GM21515 (cell line): ENCODE measurements around the gene PDIA4.
A peak's percentile ranks its signal among the peaks of the same experiment; 100 is the strongest.
"Not testable (repeated sequence)": the region's sequence is repeated elsewhere in the genome, so short reads cannot be mapped to it uniquely, and the experiment has no call there.

Source experiments
- ATAC-seq: cut with Tn5 transposase; IDR thresholded peaks from one replicate; pipeline ENCODE4 v1.9.1; 2021; ENCODE audit not compliant: unreplicated experiment

PDIA4 gene

DNA sequence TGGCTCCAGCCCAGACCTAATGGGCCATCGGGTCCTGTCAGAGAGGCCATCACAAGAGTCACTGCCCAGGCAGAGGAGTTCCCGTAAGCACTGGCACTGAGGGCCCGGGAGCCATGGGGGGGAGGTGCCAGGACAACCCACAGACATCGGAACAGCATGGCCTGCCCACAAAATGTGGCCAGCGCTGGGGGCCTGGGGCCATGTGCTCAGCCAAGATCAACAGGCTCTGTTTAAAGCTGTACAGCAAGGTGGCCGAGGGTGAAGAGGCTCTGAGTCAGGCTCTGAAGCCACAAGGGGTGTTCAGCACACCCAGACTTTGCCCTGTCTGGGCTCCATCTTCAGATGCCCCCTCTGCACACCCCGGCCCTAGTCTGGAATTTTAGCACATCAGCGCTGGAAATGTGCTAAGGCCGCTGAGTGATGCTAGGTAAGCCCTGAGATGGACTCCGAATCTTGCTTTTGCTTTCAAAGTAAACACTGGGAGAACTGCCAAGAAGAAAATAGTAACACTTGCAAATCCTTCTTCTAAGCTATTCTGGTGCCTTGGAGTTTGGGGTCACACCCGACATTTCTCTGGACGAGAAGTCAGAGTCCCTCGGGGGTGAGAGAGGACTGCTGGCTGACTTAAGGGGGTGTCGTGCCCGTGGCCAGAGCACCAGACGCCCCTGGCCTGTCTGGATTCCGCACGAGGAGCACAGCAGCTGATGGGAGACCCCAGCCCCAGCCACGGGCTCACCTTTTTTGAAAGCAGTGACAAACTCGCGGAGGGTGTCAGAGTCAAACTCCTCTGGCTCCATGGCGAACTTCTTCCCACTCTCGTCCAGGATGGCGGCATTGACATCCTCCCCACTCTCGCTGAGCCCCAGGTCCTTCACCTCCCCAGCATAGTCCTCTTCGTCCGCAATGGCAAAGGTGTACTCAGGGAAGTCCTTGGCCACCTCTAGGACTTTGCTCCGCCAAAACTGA is 23.6 kb downstream of the PDIA4 start:
- ATAC-seq: no peak

- no peak for ATAC-seq
Observed at GRCh38 chr7:149003560-149004305, 24.6 kb downstream of the PDIA4 start.

- no peak for ATAC-seq
Observed at GRCh38 chr7:149003018-149003417, 25.3 kb downstream of the PDIA4 start.

- no peak for ATAC-seq
Observed at GRCh38 chr7:149002604-149003003, 25.7 kb downstream of the PDIA4 start.

- no peak for ATAC-seq
Observed at GRCh38 chr7:149001427-149002068, 26.8 kb downstream of the PDIA4 start.

GRCh38 chr7:149000961-149001360 is 27.3 kb downstream of the PDIA4 start:
- ATAC-seq: no peak

DNA sequence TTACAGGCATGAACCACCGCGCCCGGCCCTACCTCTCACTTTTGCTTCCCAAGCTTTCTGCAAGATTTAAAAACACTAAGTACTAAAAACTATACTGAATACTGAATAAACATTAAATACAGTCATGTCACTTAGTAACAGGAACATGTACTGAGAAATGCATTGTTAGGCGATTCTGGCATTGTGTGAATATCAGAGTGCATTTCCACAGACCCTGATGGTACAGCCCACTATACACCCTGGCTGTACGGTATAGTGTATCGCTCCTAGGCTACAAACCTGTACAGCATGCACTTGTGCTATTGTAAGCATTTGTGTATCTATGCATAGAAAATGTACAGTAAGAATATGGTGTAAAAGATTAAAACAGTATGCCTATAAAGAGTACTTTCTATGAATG is 29.1 kb downstream of the PDIA4 start:
- ATAC-seq: no peak

- no peak for ATAC-seq
Observed at GRCh38 chr7:148997497-148997896, 30.8 kb downstream of the PDIA4 start.

DNA sequence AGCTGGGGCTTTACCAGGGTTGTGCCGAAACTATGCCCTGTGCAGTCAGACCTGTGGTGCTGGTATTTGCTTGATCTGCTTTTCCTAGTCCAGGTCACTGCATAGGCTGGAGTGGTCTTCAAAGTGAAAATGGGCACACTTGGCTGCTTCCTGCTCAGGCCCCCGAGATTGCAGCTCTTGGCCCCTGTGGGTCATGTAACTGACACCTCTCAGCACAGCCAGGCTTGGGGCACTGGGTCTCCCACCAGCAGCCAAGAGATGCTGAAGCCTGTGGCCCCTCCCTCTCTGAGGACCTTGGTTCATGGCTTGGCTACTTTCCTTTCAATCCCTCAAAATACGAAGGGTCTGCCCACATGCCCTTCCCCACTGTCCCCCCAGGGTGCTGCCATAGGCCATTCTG is 33.7 kb downstream of the PDIA4 start:
- ATAC-seq: no peak

DNA sequence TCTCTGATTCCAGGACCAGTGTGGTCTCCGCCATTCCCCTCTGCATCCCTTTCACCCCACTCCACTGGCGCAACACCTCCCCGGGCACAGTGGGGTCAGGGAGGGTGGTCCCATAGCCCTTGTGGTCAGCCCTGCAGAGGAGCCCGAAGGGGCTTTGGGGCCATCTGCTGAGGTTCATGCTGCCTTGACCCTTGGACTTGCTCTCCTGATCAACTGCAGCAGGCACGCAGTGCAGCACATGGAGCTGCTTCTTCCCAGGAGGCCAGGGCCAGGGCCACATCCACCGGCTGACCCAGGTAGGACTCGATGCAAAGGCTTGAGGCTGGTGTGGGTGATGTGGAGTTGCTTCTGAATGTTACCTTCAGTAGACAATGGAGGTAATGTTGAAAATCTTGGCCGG is 35.1 kb downstream of the PDIA4 start:
- no peak for ATAC-seq

DNA sequence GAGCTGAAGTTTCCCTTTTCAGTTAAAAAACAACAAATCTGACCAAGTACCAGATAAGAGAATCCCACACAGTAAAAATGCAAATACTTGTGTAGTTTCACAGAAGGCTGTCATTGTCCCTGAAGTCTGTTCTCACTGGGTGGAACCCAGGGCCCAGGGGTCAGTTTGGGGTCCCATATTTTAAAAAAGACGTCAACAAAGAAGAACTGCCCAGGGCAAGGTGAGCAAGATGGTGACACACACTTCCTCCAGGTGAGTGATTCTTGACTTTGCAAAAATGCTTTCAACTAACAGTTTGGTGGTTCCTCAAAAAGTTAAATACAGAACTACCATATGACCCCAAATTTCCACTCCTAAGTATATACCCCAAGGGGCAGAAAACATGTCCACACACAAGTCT is 36.8 kb downstream of the PDIA4 start:
- no peak for ATAC-seq

DNA sequence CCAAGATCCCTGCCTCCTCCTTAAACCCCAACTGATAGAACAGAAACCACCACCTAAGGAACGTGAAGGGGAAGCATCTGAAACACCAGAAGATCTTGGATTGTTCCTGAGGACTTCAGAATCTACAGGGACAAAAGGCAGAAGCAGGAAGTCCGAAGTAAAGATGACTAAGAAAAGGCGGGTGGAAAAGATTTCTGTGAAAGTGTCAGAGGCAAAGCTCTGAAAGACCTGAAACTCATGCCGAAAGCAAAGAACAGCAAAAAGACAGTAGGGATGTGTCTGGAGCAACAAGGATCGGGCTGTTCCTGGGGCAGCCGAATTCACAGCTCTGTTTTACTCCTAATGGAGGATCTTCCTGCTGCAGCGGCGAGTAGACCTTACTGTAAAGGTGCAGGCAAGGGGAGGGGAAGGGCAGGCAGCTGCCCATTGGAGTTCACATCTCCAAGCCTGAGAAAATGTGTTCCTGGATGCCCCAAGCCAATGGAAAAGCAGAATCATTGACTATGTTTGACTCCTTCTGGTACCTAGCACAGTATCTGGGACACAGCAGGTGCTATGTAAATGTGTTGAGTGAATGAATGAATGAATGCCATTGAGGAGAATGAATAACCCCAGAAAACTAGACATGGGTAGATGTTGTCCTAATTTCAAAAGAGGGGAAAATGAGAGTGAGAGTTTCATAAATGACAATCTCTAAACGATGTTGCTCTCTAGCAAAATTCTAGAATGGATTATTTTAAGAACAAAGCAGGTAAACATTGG is 40.4 kb downstream of the PDIA4 start:
- ATAC-seq: no peak

DNA sequence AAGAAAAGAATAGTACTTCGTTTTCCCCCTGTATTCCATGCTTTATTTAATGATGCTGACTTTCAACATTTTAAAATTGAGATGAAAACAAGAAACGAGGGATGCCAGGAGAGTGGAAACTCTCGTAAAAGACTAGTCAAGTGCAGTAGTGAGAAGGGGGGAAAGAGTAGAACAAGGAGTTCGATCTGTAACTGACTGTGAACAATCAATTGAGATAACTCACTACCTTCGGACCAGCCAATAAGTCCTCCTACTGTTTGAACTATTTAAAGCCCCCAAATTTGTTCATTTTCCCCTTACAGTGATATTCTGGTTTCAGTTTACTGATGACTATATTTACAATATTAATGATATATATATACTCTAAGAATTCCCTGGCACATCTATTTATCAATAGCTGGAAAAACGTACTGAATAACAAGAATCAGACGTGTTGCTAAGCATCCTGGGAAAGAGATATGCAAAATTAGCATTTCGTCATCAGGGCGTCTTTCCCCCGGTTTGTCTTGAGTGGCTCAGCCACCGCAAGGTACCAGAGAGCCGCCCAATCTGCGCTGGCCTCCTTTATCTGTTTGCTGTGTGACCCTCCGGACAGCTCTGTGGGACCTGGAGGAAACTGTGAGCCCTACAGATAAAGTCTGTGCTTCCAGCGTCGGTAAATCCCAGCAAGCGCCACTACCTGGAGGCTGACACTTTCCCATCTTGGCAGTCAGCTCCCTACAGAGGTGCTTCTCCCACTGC is 41.1 kb downstream of the PDIA4 start:
- peak; percentile 95 for ATAC-seq

- no peak for ATAC-seq
Observed at GRCh38 chr7:148986742-148987009, 41.6 kb downstream of the PDIA4 start.

GRCh38 chr7:148983200-148984146 is 44.8 kb downstream of the PDIA4 start:
- ATAC-seq: peak; percentile 48

GRCh38 chr7:148982654-148983199 is 45.6 kb downstream of the PDIA4 start:
- ATAC-seq: no peak

DNA sequence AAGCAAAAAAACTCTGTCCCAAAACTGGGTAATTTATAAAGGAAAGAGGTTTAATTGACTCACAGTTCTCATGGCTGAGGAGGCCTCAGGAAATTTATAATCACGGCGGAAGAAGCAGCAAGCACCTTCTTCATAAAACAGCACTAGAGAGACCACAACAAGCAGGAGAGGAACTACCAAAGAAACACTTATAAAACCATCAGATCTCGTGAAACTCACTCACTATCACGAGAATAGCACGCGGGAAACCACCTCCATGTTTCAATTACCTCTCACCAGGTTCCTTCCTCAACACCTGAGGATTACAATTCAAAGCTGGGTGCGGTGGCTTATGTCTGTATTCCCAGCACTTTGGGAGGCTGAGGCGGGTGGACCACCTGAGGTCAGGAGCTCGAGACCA is 48.5 kb downstream of the PDIA4 start:
- no peak for ATAC-seq

GRCh38 chr7:148979072-148979471 is 49.2 kb downstream of the PDIA4 start:
- ATAC-seq: not testable (repeated sequence)

- ATAC-seq: no peak
Observed at GRCh38 chr7:148978091-148978490, 50.2 kb downstream of the PDIA4 start.
